Ureter (tissue), 1 donor: Measurements from ENCODE around the gene FAAP20. TPM values are rescaled to one million over a fixed set of nuclear protein-coding genes. Genes with fewer than 3 reads are reported as not detected.

Experiments
- DNase-seq: peaks from one replicate; pipeline ENCODE4 v3.0.0-alpha.2; 2020; ENCODE audit warnings: low spot score
- total RNA-seq: library from RNA; stranded (reverse); gene quantifications from one replicate; pipeline ENCODE4 v1.2.4, GENCODE V29; 2023
- donor health status: DM: yes; HTN: yes; CAD: no.

The FAAP20 gene
- total RNA-seq, 1 donor from 2014 or later = 52.3 TPM

DNA sequence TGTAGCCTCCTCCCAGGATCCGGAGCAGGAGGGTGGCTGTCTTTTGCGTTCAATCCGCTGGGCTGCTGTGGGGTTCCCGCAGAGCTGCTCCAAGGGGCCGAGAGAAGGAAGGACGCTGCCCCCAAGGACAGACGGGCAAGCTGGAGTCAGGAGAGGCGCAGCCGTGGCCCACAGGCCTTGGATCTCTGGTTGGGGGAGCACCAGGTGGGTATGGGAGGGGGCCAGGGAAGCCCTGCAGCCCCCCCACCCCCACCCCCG, 17.6 kb upstream of the FAAP20 start:
- no peak for DNase-seq

GRCh38 chr1:2210786-2211185, 16.2 kb upstream of the FAAP20 start:
- DNase-seq = peak; percentile 47

GRCh38 chr1:2210084-2210653, 15.6 kb upstream of the FAAP20 start:
- DNase-seq = peak; percentile 51

DNA sequence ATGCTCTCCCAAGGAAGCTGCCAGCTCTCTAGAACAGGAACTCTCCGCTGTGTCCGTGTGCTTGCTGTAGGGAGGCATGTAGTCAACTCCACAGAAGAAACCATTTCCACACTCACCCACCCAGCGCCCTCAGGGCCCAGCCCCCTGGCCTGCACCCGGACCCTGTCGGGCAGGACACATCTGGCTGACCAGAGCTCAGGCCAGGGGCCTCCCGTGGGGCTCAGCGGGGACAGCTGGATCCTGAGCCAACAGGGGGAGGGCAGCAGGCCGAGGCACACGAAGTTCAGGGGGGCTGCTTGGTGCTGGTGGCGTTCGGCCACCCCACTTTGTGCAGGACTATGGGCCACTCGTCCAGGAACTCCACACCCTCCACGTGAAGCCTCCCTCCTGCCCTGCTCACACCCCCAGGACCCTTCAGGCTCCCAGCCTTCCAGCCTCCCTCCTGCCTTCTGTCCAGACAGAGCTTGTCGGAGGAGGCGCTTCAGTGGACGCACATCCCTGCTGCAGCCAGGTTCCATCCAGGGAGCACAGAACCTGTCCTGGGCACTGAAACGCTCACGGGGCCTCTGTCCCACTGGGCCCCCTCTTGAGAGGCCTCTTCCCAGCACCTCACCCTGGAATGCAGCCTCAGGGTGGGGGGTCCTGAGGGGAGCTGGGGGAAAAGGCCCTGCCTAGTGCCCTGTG, 15.0 kb upstream of the FAAP20 start:
- peak; percentile 49 for DNase-seq

DNA sequence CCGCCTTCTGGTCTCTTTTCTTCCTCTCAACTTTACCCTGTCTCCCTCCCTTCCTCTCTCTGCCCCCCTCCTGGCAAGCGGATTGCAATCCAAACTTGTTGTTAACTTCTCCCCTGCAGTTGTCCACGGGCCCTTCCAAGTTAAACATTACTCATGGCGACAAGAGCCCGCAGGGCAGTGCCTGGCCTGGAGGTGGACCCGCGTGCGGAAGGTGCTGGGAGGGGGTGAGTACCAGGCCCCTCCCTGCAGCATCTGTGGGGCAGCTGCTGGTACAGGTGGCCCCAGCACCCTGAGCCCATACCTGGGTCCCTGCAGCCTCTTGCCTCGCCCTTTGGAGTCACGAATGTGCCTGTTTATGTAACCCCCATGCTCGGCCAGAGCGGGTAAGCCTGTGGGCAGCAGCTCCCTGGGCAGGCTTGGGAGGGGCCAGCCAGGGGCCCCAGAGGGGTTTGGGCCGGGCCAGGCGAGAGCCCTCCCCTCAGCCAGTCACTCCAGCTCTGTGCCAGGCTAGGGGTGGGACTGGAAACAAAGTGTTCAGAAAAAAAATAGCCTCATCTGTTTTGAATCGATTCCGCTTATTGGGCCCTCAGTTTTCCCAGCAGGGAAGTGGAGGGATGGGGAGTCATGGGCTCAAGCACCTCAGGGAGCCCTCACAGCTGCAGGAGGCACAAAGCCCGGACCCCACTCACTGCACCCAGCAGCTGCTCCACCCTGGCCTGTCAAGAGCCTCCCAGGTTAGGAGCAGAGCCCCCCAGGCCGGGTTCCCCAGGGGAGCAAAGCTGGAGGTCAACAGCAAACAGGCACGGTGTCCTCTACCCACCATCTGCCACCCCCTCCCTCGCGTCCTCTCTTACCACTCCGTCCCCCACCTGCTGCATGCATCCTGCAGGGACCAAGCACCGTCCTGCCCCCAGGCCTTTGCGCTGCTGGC, 14.0 kb upstream of the FAAP20 start:
- peak; percentile 92 for DNase-seq

DNA sequence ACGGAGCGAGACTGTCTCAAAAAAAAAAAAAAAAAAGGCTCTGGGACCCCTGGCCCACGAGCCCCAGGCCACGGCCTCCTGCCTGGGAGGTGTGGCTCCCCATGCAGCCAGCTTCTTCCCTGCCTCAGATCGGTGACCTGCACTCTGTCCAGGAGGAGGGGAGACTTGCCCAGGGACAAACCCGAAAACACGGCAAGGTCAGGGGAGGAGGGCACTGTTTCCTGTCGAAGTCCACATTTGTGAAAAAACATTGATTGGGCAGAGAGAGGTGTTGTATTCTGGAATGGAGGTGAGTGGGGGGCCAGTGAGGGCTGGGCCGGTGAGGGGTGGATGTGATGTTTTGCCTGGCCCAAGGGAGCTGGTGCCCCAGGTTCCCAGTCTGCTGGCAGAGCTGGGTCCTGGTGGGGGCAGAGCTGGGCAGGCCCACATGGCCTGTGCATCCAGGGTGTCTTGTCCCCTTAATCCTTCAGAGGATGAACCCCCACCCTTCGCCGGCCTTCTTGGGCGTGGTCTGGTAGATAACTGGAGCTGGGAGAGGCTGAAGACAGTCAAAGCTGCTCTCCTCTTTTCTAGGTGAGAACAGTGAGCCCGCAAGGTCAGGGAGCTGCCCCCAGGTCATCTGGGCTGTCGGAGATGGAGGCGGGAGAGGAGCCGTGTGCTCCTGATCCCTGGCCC, 12.4 kb upstream of the FAAP20 start:
- DNase-seq = no peak

GRCh38 chr1:2205191-2205952, 10.8 kb upstream of the FAAP20 start:
- DNase-seq = peak; percentile 98

GRCh38 chr1:2204415-2205190, 10.0 kb upstream of the FAAP20 start:
- DNase-seq = peak; percentile 89

GRCh38 chr1:2203671-2204414, 9.3 kb upstream of the FAAP20 start:
- DNase-seq = no peak

DNA sequence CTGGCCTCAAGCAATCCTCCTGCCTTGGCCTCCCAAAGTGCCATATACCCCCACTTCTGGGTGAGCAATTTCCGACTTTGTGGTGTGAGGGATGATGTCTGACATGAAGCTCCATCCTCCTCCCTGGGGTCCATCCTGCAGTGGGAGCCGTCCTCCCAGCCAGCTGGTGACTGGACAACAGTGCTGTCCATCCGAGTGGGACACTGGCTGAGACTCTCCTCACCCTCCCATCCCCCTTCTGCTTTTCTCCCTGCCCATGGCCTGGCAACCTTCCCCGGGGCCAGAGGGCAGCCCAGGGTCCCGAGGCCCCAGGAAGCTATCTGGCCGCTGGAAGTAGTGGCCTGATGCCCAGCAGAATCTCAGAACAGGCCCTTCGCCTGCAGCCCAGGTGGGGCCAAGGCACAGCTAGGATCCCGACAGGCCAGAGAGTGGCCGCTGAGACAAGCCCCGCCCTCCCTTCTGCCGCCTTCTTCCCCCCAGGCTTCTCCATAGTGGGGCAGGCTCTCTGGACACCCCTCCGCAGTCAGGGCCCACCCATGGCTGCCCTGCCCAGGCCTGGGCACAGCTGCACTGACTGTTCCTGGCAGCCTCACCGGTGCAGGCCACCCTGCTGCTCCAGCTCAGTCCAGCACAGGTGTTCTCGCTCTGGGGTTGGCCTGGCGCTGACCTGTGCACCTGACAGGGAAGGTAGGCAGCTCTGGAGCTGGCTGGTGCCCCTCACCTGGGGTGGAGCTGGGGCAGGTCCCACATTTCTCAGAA, 8.4 kb upstream of the FAAP20 start:
- no peak for DNase-seq

DNA sequence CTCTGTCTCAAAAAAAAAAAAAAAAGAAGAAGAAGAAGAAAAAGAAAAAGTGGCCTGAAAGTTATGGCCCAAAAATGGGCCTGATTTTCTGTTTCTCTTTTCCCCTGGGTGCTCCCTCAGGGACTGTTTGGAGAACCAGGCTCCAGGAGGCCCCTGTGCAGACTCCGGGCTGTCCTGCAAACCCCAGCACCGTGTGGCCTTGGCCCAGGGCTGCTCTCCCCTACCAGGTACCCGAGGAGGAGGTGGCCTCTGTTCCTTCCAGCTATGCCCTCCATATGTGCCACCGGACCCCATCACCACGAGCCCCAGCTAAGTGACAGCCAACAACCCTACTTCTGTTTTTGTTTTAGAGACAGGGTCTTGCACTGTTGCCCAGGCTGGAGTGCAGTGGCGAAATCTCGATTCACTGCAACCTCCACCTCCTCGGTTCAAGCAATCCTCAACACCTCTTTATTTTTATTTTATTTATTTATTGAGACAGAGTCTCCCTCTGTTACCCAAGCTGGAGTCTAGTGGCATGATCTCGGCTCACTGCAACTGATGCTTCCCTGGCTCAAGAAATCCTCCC, 7.5 kb upstream of the FAAP20 start:
- DNase-seq = no peak

DNA sequence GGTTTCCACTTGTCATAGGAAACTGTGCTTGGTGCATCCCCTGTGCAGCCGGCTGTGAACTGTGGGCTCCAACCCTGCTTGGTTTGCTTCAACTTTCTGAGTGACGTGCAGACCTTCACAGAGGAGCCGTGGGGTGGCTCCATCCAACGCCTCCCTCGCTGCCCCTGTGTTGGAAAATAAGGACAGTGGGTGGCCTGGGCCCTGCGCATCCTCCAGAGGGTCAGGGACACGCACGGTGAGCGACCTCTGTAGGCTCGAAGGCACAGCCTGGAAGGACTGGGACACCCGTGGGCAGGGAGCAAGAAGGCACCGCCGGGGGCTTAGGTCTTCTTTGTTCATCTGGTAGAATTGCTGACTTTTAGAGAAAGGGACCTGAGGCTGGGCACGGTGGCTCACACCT, 6.5 kb upstream of the FAAP20 start:
- DNase-seq = no peak

DNA sequence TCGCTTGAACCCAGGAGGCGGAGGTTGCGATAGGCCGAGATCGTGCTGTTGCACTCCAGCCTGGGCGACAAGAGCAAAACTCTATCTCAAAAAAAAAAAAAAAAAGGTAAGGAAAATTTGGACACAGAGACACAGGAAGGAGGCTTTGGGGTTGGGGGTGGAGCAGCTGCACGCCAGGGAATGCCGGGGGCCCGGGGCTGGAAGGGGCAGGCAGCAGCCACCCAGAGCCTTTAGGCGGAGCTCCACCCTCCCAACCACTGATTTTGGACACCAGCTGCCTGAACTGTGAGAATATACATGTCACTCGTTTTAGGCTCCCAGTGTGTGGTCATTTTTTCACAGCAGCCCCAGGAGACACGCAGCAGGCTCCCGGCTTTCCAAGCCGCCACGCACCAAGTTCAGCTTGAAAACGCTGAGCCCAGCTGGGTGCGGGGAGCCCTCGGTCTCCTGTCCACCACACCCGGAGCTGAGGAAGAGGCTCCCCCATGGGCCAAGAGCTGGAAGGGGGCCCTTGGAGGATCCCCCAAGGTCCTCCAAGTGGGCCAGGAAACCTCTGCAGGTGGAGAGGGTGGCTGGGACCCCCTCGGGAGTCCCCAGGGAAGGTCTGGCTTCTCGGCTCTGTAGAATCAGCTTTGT, 5.9 kb upstream of the FAAP20 start:
- DNase-seq = no peak

DNA sequence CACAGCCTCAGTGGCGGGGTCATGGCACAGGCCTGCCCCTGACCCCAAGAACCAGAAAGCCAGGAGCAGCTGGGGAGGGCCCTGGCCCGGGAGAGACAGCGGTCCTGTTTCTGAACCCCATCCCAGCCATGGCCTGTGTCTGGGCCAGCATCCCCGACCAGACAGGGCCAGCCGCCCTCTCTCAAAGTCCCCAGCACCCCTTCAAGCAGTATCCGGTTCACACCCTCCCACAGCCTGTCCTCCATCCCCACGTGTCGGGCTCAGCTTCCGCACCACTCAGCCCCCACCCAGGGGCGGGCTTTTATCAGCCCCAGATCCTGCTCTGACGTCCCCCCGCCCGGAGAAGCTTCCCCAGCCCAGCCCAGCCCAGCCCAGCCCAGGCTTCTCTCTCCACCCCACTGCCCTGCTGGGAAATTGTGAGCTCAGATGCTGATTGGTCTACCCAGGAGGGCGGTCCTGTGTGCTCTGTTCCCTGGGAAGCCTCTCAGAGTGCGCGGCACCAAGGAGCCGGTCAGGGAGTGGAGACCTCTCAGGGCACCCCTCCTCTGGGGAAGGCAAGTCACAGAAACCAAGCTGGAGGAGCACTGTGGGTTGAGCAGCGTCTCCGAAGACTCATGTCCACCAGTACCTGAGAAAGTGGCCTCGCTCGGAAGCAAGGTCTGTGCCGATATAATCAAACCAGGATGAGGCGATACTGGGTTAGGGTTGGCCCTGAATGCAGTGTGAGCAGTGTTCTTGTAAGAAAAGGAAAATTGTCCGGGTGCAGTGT, 4.7 kb upstream of the FAAP20 start:
- DNase-seq = peak; percentile 94

DNA sequence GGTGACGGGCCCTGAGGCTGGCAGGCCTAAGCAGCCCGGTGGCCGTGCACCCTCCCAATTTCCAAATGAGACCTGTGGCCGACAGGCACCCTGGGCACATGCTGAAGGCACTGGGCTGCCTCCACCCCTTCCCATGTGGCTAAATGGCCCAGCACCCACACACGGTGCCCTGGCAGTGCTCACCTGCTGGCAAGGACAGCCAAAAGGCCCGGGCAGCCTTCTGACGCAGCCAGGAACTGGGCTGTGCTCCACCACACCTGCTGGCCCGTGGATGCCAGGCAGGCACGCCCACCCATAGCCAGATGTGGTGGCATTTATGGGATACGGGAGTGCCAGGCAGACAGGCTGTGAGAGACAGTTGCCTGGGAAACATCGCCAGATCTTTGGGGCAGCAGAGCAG, 4.0 kb upstream of the FAAP20 start:
- DNase-seq = no peak

DNA sequence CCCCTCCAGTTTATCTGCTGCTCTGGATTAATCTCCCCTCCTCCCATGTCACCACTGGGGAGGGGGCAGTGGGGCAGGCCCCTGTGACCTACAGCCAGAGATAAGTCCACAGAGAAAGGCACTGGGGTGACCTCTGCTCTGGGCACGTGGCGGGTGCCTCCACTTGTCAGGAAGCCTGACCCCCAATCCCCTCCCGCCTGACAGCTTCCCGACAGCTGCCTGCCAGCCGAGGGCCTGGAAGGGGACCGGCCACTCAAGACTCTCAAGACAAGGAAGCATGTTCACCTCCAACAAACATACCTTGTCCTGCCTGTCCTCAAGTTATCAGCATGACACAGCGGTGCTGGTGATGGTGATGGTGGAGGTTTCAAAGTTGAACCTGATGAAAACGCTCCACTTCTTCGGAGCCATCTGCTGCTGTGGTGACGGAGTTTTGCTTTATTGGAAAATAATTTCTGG, 3.2 kb upstream of the FAAP20 start:
- no peak for DNase-seq

- no peak for DNase-seq
Observed at GRCh38 chr1:2196901-2197638, 2.5 kb upstream of the FAAP20 start.
